Small intestine (tissue), 7 donors: Measurements from ENCODE around the gene PFKFB4. TPM values are rescaled to one million over a fixed set of nuclear protein-coding genes. Genes with fewer than 3 reads are reported as not detected.

Experiments
- DNase-seq, 2 donors: peaks; one replicate each; pipeline versions ENCODE4 v3.0.0 to v3.0.0-alpha.2; 2013
- FAIRE-seq: peaks from 2 replicates; lab custom pipeline; 2012; peaks lifted over from hg19 to GRCh38; lab: Jason Lieb, UNC
- H3K27ac ChIP-seq, 3 donors: one replicate each; pipeline ENCODE4 v1.5.1; 2013; ENCODE audit warnings: low read length in 2 of 3, mild to moderate bottlenecking in 2 of 3, control low read depth in 1 of 3, inconsistent platforms in 1 of 3, low read depth in 1 of 3, moderate library complexity in 1 of 3
- H3K27me3 ChIP-seq, 3 donors: one replicate each; pipeline ENCODE4 v1.6.1; 2013; ENCODE audit warnings: low read length in 3 of 3, inconsistent platforms in 1 of 3; ENCODE audit not compliant: control insufficient read depth in 3 of 3, insufficient read depth in 3 of 3
- H3K36me3 ChIP-seq, 3 donors: one replicate each; pipeline ENCODE4 v1.6.1; 2013; ENCODE audit warnings: low read length in 3 of 3, inconsistent platforms in 1 of 3, low read depth in 1 of 3, mild to moderate bottlenecking in 1 of 3, moderate library complexity in 1 of 3; ENCODE audit not compliant: control insufficient read depth in 3 of 3, insufficient read depth in 2 of 3
- H3K4me1 ChIP-seq, 3 donors: one replicate each; pipeline ENCODE4 v1.6.1; 2013; ENCODE audit warnings: low read length in 2 of 3, inconsistent platforms in 1 of 3, low read depth in 1 of 3, mild to moderate bottlenecking in 1 of 3, moderate library complexity in 1 of 3; ENCODE audit not compliant: control insufficient read depth in 3 of 3, insufficient read depth in 2 of 3
- H3K4me3 ChIP-seq, 3 donors: one replicate each; pipeline ENCODE4 v1.5.1; 2013; ENCODE audit warnings: low read length in 3 of 3, control low read depth in 1 of 3, inconsistent platforms in 1 of 3, low read depth in 1 of 3, mild to moderate bottlenecking in 1 of 3, moderate library complexity in 1 of 3
- H3K9me3 ChIP-seq, 2 donors: one replicate each; pipeline ENCODE4 v1.6.1; 2013; ENCODE audit warnings: low read depth in 1 of 2, low read length in 1 of 2; ENCODE audit not compliant: control insufficient read depth in 2 of 2, insufficient read depth in 1 of 2
- WGBS, 3 donors: extraction: QIAGEN DNeasy Blood & Tissue Kit; methylation state at CpG; one replicate each; pipeline ENCODE4 v1.1.7; 2013; 5-methylcytosine and 5-hydroxymethylcytosine counted together
- polyA plus RNA-seq, 4 donors: library from polyadenylated mRNA; stranded (reverse) in 3 of 4; unstranded in 1 of 4; fragments of 200-250 nt in 3 of 4; fragments of 120-200 nt in 1 of 4; gene quantifications; one replicate each; pipeline versions ENCODE4 v1.2.1 to v1.2.3, GENCODE V29; 2013
- donor health status: healthy with polysubstance abuse.
- donor health status: control.
- donor health status: control.
- donor health status: Bipolar disorder and iron deficiency.
- donor health status: healthy.

The PFKFB4 gene
- polyA plus RNA-seq, 4 donors = 11.3 to 44.5 (median 19.1) TPM

GRCh38 chr3:48507256-48508061 is 49.1 kb downstream of the PFKFB4 start:
- H3K4me1 ChIP-seq = peaks cover 3 to 24% (median 6%) of the 10 kb centered on the region in 3 donors
- DNase-seq = peak; percentile 73 to 74
- peak overlapping the region in 1 of 3 donors; percentile 29 for H3K27ac ChIP-seq
- no peaks in the 10 kb centered on the region for H3K9me3 ChIP-seq
- no peaks in the 10 kb centered on the region for H3K27me3 ChIP-seq
- no peak overlapping the region for H3K4me3 ChIP-seq
- no peaks in the 10 kb centered on the region for H3K36me3 ChIP-seq
- FAIRE-seq = no peak
- 16 to 33% (median 19%) methylated on average over 10 of the region's 10 CpGs for WGBS, 3 donors

- peaks cover 3 to 24% (median 6%) of the 10 kb centered on the region in 3 donors for H3K4me1 ChIP-seq
- DNase-seq (no peak), FAIRE-seq (no peak)
- H3K4me3 ChIP-seq = no peak overlapping the region
- WGBS, 3 donors = 84 to 95% (median 95%) methylated on average over 6 of the region's 6 CpGs
- no peaks in the 10 kb centered on the region for H3K27me3 ChIP-seq
- H3K9me3 ChIP-seq = no peaks in the 10 kb centered on the region
- H3K27ac ChIP-seq = no peak overlapping the region
- H3K36me3 ChIP-seq = peaks cover 0 to 3% (median 0%) of the 10 kb centered on the region in 3 donors
Observed at GRCh38 chr3:48505968-48506504, 50.6 kb downstream of the PFKFB4 start.

DNA sequence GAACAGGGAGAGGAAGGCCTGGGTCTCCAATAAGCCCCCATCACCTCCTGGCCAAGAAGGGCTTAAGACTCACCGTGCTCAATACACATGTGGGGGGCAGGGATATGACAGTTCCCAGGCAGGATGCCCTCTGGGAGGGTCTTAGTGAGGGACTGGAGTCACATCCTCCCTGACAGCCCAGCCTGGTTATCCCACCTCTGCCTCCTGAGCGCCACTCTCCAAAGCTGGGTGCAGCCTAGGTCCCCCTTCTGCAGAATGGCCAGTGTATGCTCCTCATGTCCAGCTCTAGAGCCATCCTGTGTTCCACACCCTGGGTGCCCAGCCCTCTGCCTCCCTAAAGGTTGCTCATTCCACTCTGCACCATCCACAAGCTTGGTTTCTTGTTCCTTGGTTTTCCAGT is 51.5 kb downstream of the PFKFB4 start:
- WGBS, 3 donors = 80 to 93% (median 88%) methylated on average over 2 of the region's 2 CpGs
- H3K36me3 ChIP-seq = peaks cover 0 to 11% (median 0%) of the 10 kb centered on the region in 3 donors
- H3K4me3 ChIP-seq = no peak overlapping the region
- no peaks in the 10 kb centered on the region for H3K27me3 ChIP-seq
- no peaks in the 10 kb centered on the region for H3K9me3 ChIP-seq
- FAIRE-seq = no peak
- H3K4me1 ChIP-seq = peaks cover 3 to 24% (median 6%) of the 10 kb centered on the region in 3 donors
- DNase-seq = no peak
- H3K27ac ChIP-seq = peak overlapping the region in 1 of 3 donors; percentile 93

GRCh38 chr3:48504051-48504946 is 52.3 kb downstream of the PFKFB4 start, which contains the start of gene SHISA5:
Gene SHISA5 (minus strand): TSS chr3:48504174. CDS start chr3:48504094, 80 bp downstream.
- no peak for FAIRE-seq
- 2 to 8% (median 3%) methylated on average over 37 to 66 of the region's 66 CpGs for WGBS, 3 donors

DNA sequence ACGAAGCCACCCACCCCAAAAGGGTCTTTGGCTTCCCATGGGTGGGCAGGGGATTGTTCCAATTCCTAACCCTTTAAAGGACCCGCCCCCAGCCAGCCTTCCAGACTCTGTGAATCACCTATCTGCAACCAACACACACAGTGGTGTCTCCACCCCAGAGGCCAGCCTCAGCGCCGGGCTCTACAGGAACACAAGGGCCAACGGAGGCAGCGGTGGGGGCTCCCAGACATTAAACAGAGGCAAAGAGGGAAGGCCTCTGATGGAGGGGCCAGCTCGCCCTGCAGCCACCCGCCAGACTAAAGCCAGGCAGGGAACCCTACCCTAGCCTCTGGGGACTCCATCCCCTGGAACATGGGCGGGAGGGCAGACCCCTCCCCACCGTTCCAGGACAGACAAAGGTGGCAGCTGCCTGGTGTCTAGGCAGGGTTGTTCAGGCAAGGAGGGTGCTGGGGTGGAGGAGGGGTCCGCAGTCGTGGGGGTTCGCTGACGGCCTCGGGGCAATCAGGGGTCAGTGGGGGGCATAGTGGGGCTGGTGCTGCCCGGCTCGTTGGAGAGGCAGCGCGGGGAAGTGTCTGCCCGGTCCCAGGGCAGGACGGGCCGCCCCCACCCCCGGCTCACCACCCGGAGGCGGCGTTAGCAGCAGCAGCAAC is 53.1 kb downstream of the PFKFB4 start:
- no peak for FAIRE-seq
- 14 to 27% (median 20%) methylated on average over 24 to 26 of the region's 26 CpGs for WGBS, 3 donors
- H3K4me3 ChIP-seq = peak overlapping the region; percentile 64 to 74 (median 66)
- peaks cover 3 to 24% (median 6%) of the 10 kb centered on the region in 3 donors for H3K4me1 ChIP-seq
- peaks cover 0 to 17% (median 0%) of the 10 kb centered on the region in 3 donors for H3K36me3 ChIP-seq
- no peaks in the 10 kb centered on the region for H3K27me3 ChIP-seq
- no peaks in the 10 kb centered on the region for H3K9me3 ChIP-seq
- H3K27ac ChIP-seq = peak overlapping the region; percentile 25 to 87 (median 63)
- DNase-seq = peak in 1 of 2 donors; percentile 39

More at GRCh38 chr3:48504051-48504946, 52.3 kb downstream of the PFKFB4 start, which contains the start of gene SHISA5:
- Histone ChIP-seq H3K4me3 (peak within 1 kb of the TSS; percentile 64 to 74 (median 66)), H3K9me3 (no peaks in the 10 kb centered on the region), H3K4me1 (peaks cover 3 to 24% (median 6%) of the 10 kb centered on the region in 3 donors), H3K27me3 (no peaks in the 10 kb centered on the region), H3K27ac (peak within 1 kb of the TSS; percentile 49 to 93 (median 63)), H3K36me3 (peaks cover 0 to 14% (median 0%) of the 10 kb centered on the region in 3 donors)
- peak; percentile 55 to 77 for DNase-seq

DNA sequence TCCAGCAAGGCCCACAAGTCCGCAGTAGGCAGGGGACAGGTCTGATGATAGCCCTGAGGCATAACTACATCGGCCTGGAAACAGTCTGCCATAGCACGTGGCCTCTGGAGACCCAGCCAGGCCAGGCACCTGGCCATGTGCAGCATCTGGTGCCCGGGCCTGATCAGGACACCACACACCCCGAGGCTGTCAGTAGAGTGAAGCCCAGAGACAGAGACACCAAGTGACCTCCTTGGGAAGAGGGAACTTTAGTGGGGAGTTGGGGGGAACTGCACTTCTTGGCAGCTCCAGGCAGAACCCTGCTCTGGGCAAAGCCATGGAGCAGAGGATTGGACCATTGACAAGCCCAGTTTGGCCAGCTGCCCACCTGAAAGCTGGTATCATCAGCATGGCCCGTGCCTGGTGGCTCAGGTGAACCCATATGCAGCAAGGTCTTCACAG is 53.9 kb downstream of the PFKFB4 start:
- Histone ChIP-seq H3K4me1 (peaks cover 3 to 24% (median 6%) of the 10 kb centered on the region in 3 donors), H3K27ac (peak overlapping the region in 1 of 3 donors; percentile 87), H3K36me3 (peaks cover 0 to 21% (median 0%) of the 10 kb centered on the region in 3 donors), H3K27me3 (no peaks in the 10 kb centered on the region), H3K9me3 (no peaks in the 10 kb centered on the region), H3K4me3 (no peak overlapping the region)
- DNase-seq = no peak
- 55 to 78% (median 72%) methylated on average over 6 of the region's 6 CpGs for whole genome bisulfite sequencing, 3 donors
- no peak for FAIRE-seq

DNA sequence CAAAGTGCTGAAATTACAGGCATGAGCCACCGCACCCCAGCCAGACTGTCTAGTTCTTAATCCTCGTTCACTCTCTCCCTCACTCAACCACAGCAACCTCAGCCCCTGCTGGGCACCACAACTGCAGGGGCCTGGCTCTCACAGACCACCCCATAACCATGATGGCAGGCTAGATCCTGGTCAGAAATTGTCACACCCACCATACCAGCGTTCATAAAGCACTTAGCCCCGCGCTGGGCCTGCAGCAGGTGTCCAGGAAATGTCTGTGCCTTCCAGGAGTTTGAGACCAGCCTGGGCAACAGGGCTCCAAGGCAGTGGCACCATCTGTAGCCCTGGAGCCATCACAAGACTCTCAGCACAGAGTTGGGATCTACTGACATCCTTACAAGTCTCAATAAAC is 54.5 kb downstream of the PFKFB4 start:
- Histone ChIP-seq H3K4me1 (peaks cover 3 to 24% (median 6%) of the 10 kb centered on the region in 3 donors), H3K9me3 (no peaks in the 10 kb centered on the region), H3K27ac (no peak overlapping the region), H3K27me3 (no peaks in the 10 kb centered on the region), H3K36me3 (peaks cover 0 to 21% (median 0%) of the 10 kb centered on the region in 3 donors), H3K4me3 (no peak overlapping the region)
- FAIRE-seq (no peak), DNase-seq (no peak)
- 66 to 73% (median 71%) methylated on average over 5 of the region's 5 CpGs for WGBS, 3 donors
